HL-60 (cell line): ENCODE results near the gene ANKS1B.

Experiments
- POLR2AphosphoS5 ChIP-seq: IDR thresholded peaks from 2 replicates; pipeline ENCODE4 v1.6.1; 2012; ENCODE audit warnings: low read depth
- SPI1 ChIP-seq: IDR thresholded peaks from 2 replicates; pipeline ENCODE4 v1.6.1; 2012; ENCODE audit warnings: low read depth, mild to moderate bottlenecking, borderline replicate concordance
- TF ChIP-seq, protein P1 (sequence below): IDR thresholded peaks from one replicate; pipeline ENCODE4 v1.5.1; 2011; ENCODE audit warnings: low read length, control low read depth, inconsistent platforms; ENCODE audit not compliant: insufficient read depth

GRCh38 chr12:99087278-99087677, 897.5 kb downstream of the ANKS1B start:
- TF ChIP-seq, protein P1, sequence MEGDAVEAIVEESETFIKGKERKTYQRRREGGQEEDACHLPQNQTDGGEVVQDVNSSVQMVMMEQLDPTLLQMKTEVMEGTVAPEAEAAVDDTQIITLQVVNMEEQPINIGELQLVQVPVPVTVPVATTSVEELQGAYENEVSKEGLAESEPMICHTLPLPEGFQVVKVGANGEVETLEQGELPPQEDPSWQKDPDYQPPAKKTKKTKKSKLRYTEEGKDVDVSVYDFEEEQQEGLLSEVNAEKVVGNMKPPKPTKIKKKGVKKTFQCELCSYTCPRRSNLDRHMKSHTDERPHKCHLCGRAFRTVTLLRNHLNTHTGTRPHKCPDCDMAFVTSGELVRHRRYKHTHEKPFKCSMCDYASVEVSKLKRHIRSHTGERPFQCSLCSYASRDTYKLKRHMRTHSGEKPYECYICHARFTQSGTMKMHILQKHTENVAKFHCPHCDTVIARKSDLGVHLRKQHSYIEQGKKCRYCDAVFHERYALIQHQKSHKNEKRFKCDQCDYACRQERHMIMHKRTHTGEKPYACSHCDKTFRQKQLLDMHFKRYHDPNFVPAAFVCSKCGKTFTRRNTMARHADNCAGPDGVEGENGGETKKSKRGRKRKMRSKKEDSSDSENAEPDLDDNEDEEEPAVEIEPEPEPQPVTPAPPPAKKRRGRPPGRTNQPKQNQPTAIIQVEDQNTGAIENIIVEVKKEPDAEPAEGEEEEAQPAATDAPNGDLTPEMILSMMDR, result no peak
- TF ChIP-seq POLR2AphosphoS5, result no peak
- no peak for TF ChIP-seq SPI1
